ENCODE results near the gene EDDM13. TPM values are rescaled to one million over a fixed set of nuclear protein-coding genes. Genes with fewer than 3 reads are reported as not detected.

Gene EDDM13
- total and polyA plus RNA-seq, 12 donors, result 0.33 to 1.0 (median 0.58) TPM; not detected in 6

- intact Hi-C loops (cut with DNase I), result no loop called here
- 87 to 97% (median 94%) methylated on average over 6 of the region's 6 CpGs for WGBS, 4 donors
- Histone ChIP-seq H3K27me3 (no peaks in the 10 kb centered on the region), H3K4me3 (no peak overlapping the region), H3K27ac (no peak overlapping the region), H3K36me3 (replicated peaks in 1 of 2) (peaks cover 0 to 12% of the 10 kb centered on the region in 2 donors), H3K4me1 (replicated peaks in 1 of 2) (no peaks in the 10 kb centered on the region), H3K9me3 (replicated peaks in 1 of 3) (no peaks in the 10 kb centered on the region)
- TF ChIP-seq, protein P1, sequence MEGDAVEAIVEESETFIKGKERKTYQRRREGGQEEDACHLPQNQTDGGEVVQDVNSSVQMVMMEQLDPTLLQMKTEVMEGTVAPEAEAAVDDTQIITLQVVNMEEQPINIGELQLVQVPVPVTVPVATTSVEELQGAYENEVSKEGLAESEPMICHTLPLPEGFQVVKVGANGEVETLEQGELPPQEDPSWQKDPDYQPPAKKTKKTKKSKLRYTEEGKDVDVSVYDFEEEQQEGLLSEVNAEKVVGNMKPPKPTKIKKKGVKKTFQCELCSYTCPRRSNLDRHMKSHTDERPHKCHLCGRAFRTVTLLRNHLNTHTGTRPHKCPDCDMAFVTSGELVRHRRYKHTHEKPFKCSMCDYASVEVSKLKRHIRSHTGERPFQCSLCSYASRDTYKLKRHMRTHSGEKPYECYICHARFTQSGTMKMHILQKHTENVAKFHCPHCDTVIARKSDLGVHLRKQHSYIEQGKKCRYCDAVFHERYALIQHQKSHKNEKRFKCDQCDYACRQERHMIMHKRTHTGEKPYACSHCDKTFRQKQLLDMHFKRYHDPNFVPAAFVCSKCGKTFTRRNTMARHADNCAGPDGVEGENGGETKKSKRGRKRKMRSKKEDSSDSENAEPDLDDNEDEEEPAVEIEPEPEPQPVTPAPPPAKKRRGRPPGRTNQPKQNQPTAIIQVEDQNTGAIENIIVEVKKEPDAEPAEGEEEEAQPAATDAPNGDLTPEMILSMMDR (IDR thresholded peaks at IDR 0.05), result no peak
- TF ChIP-seq POLR2A (IDR thresholded peaks at IDR 0.05), result no peak
- DNase-seq, result no peak
Measured at GRCh38 chr19:56291867-56292266, 19.3 kb downstream of the EDDM13 start.

- no peak overlapping the region for H3K27ac ChIP-seq
- no peak for TF ChIP-seq POLR2A (IDR thresholded peaks at IDR 0.05)
- TF ChIP-seq, protein P1 (IDR thresholded peaks at IDR 0.05), result no peak
- H3K27me3 ChIP-seq, result no peaks in the 10 kb centered on the region
- WGBS, 4 donors, result 87 to 91% (median 89%) methylated on average over 4 of the region's 4 CpGs
- no peaks in the 10 kb centered on the region for H3K9me3 ChIP-seq (replicated peaks in 1 of 3)
- no peak overlapping the region for H3K4me3 ChIP-seq
- no peaks in the 10 kb centered on the region for H3K4me1 ChIP-seq (replicated peaks in 1 of 2)
- intact Hi-C loops (cut with DNase I), result no loop called here
- no peak for DNase-seq
- peaks cover 0 to 12% of the 10 kb centered on the region in 2 donors for H3K36me3 ChIP-seq (replicated peaks in 1 of 2)
Measured at GRCh38 chr19:56294549-56294948, 22.0 kb downstream of the EDDM13 start.

DNA sequence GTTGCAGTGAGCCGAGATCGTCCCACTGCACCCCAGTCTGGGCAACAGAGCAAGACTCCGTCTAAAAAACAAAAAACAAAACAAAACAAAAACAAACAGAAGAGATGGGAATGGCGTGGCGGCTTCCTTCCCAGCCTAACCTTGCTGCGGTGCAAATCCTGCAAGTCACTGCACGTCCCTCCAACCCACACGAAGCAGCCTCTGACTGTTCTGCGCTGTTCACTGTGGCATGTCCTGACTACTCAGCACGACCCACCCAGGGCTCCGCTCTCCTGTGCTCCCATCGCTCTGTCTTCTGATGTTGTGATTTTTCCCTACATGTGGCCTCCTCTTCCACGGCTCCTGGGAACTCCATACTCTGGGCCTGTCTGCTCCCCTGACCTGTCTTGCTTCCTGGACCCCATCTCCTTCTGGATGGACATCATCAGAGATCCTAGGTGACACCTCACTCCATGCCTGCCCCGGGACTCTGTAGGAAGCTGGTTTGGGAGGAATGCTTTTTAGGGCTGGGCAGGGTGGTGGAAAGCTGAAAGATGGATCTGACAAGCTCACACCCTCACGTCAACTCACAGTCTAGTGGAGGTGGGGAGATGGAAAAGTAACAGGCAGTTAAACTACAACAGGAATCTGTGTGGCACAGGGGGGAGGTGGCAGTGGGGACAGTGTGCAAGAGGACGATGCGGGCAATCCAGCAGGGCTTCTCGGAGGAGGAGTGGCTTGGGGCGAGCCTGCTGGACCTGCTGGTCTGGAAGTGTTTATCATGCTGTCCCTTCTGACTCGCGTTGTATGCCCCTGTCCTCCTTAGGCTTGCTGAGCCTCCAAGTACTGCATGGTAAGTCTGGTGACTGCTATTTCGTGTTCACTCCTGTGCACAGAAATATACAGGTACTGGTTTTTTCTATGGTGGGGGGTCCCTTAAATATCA is 23.2 kb downstream of the EDDM13 start:
- Histone ChIP-seq H3K36me3 (replicated peaks in 1 of 2) (peaks cover 0 to 12% of the 10 kb centered on the region in 2 donors), H3K27ac (no peak overlapping the region), H3K4me1 (replicated peaks in 1 of 2) (no peaks in the 10 kb centered on the region), H3K4me3 (no peak overlapping the region), H3K27me3 (no peaks in the 10 kb centered on the region), H3K9me3 (replicated peaks in 1 of 3) (no peaks in the 10 kb centered on the region)
- intact Hi-C loops (cut with DNase I), result no loop called here
- TF ChIP-seq POLR2A (IDR thresholded peaks at IDR 0.05), result no peak
- TF ChIP-seq, protein P1 (IDR thresholded peaks at IDR 0.05), result no peak
- WGBS, 4 donors, result 94 to 98% (median 95%) methylated on average over 22 of the region's 22 CpGs
- DNase-seq, result no peak

DNA sequence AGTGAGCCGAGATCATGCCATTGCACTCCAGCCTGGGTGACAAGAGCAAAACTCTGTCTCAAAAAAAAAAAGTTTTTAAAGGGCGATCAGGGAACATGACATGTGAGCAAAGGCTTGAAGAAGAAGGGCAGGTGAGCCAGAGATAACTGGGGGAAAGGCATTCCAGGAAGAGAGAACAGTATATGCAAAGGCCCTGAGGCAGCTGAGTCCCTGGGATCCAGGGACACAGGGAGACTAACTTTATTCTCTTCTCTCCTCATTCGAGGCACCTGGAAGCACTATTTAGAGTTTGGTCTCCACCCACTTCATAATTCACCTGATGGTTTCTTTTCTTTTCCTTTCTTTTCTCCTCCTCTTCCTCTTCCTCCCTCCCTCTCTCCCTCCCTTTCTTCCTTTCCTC is 24.5 kb downstream of the EDDM13 start:
- intact Hi-C loops (cut with DNase I), result no loop called here
- no peak overlapping the region for H3K4me3 ChIP-seq
- no peaks in the 10 kb centered on the region for H3K4me1 ChIP-seq (replicated peaks in 1 of 2)
- H3K27ac ChIP-seq, result no peak overlapping the region
- H3K27me3 ChIP-seq, result no peaks in the 10 kb centered on the region
- no peaks in the 10 kb centered on the region for H3K9me3 ChIP-seq (replicated peaks in 1 of 3)
- no peak for DNase-seq
- H3K36me3 ChIP-seq (replicated peaks in 1 of 2), result peaks cover 0 to 12% of the 10 kb centered on the region in 2 donors
- WGBS, 4 donors, result 91 to 94% (median 94%) methylated on average over 3 of the region's 3 CpGs
- TF ChIP-seq, protein P1 (IDR thresholded peaks at IDR 0.05), result no peak
- TF ChIP-seq POLR2A (IDR thresholded peaks at IDR 0.05), result no peak

Measured in adrenal gland (tissue), 12 donors.